ENCODE data around the gene NME4. TPM values are rescaled to one million over a fixed set of nuclear protein-coding genes. Genes with fewer than 3 reads are reported as not detected.
"Not testable (repeated sequence)": the region's sequence is repeated elsewhere in the genome, so short reads cannot be mapped to it uniquely, and the experiment has no call there.

The NME4 gene
- total RNA-seq, 2 experiments from 2014 or later, result 15.6 to 17.3 TPM

- Mint-ChIP-seq H3K36me3 (peaks cover 2% of the 10 kb centered on the region), H3K4me3 (peak overlapping the region; percentile 77), H3K4me1 (peaks cover 18% of the 10 kb centered on the region), H3K27ac (peak overlapping the region; percentile 67), H3K9me3 (no peaks in the 10 kb centered on the region), H3K27me3 (no peaks in the 10 kb centered on the region)
- no peak for DNase-seq
These were observed 16.8 kb upstream of the NME4 start for GRCh38 chr16:379961-380761.

GRCh38 chr16:380762-381011, 16.3 kb upstream of the NME4 start:
- H3K27me3 Mint-ChIP-seq, result no peaks in the 10 kb centered on the region
- H3K4me3 Mint-ChIP-seq, result peak overlapping the region; percentile 77
- no peaks in the 10 kb centered on the region for H3K9me3 Mint-ChIP-seq
- no peak overlapping the region for H3K27ac Mint-ChIP-seq
- no peak for DNase-seq
- peaks cover 2% of the 10 kb centered on the region for H3K36me3 Mint-ChIP-seq
- peaks cover 18% of the 10 kb centered on the region for H3K4me1 Mint-ChIP-seq

GRCh38 chr16:381012-381788, 15.8 kb upstream of the NME4 start:
- Mint-ChIP-seq H3K27ac (no peak overlapping the region), H3K9me3 (no peaks in the 10 kb centered on the region), H3K27me3 (no peaks in the 10 kb centered on the region), H3K4me1 (peaks cover 19% of the 10 kb centered on the region), H3K4me3 (peak overlapping the region; percentile 77), H3K36me3 (peaks cover 2% of the 10 kb centered on the region)
- DNase-seq, result no peak

DNA sequence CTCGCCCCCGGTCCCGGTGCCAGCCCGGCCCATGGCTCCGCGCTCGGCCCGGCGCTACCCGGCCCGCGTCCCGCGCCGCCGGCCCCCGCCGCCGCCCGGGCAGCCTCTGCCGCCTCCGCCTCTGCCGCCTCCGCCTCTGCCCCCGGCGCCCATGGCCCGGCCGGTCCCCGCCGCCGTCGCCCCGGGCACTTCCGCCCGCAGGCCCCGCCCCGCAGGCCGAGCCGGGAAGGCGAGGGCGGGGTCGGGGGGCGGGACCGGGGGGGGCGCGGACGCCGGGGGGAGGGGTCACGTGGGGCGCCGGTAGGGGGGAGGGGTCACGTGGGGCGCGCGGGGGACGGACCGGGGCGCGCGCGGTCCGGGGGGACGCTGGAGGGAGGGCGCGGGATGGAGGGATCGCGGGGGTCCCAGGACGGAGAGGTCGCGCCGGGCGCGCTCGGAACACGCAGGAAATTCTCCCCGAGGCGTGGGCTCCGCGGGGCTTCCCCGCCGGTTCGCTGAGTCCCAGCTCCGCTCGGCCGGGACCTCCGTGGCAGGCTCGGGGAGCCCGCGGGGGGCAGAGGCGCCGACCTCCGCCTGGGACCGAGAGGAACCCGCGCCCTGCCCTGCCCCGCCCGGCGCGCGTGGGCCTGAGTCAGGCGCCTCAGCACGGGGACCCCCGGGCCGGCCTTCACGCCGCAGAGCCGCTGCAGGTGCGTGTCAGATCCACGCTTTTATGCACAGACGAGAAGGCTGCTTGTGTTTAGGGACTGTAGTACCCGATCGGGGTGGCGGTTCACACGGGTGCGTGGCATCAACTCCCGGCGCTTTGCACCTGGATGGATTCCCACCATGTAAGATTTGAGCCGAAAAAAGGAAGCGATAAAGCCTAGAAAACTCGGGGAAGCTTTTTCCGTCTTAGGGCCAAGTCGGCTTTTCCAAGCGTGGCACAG, 14.9 kb upstream of the NME4 start, which contains the start of gene PGAP6:
PGAP6 (minus strand) TSS at position 190 of the 929 bp plus-strand sequence; CDS start at position 33, 157 bp downstream.
- peaks cover under 1% of the 10 kb centered on the region for H3K36me3 Mint-ChIP-seq
- peaks cover 20% of the 10 kb centered on the region for H3K4me1 Mint-ChIP-seq
- H3K4me3 Mint-ChIP-seq, result peak within 1 kb of the TSS; percentile 80
- peak; percentile 77 for DNase-seq
- H3K9me3 Mint-ChIP-seq, result no peaks in the 10 kb centered on the region
- H3K27ac Mint-ChIP-seq, result no peak within 1 kb of the TSS
- H3K27me3 Mint-ChIP-seq, result no peaks in the 10 kb centered on the region

DNA sequence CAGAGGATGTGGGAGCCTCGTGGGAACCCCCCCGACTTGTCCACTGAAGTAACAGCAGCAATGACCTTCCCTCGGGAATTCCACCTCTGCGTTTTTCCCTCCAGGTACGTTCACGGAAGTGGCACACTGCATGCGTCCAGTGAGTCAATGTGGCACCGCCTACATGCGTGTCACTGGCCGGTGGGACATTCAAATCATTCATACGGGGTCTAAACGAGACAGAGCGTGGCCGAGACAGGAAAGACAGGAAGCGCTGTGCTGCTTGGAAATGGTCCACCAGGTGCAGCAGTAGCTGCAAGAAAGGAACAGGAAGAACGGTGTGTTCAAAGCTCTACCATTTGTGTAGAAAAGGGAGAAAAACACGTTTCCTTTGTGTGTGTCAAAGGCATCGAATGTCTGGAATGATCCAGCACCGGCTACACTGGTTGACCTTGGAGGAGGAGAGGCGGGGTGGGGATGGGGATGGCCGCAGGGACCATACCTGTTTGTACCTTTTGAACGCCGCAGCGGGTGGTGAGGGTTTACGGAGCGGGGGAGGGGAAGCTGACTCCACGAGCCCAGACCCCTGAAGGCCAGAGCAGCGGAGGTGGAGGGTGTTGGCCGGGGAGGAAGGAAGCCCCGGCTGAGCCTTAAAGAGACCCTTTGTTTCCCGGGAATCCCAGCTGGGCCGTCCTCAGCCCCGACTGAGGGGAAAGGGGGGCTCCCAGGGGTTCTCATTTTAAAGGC, 13.5 kb upstream of the NME4 start:
- H3K9me3 Mint-ChIP-seq, result no peaks in the 10 kb centered on the region
- H3K36me3 Mint-ChIP-seq, result no peaks in the 10 kb centered on the region
- H3K27ac Mint-ChIP-seq, result peak overlapping the region; percentile 68
- peak; percentile 68 for DNase-seq
- H3K27me3 Mint-ChIP-seq, result no peaks in the 10 kb centered on the region
- H3K4me3 Mint-ChIP-seq, result peak overlapping the region; percentile 80
- H3K4me1 Mint-ChIP-seq, result peaks cover 20% of the 10 kb centered on the region

DNA sequence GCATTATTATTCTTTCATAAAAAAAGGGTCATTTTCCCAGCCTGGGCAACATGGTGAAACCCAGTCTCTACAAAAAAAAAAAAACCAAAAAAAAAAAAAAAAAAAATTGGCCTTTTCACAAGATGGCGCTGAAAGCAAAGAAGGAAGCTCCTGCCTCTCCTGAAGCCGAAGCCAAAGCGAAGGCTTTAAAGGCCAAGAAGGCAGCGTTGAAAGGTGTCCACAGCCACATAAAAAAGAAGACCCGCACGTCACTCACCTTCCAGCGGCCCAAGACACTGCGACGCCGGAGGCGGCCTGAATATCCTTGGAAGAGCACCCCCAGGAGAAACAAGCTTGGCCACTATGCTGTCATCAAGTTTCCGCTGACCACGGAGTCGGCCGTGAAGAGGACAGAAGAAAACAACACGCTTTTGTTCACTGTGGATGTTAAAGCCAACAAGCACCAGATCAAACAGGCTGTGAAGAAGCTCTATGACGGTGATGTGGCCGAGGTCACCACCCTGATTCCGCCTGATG, 10.3 kb upstream of the NME4 start:
- H3K4me1 Mint-ChIP-seq, result peaks cover 15% of the 10 kb centered on the region
- H3K9me3 Mint-ChIP-seq, result peaks cover under 1% of the 10 kb centered on the region
- H3K27ac Mint-ChIP-seq, result no peak overlapping the region
- H3K36me3 Mint-ChIP-seq, result no peaks in the 10 kb centered on the region
- no peaks in the 10 kb centered on the region for H3K27me3 Mint-ChIP-seq
- H3K4me3 Mint-ChIP-seq, result no peak overlapping the region
- DNase-seq, result no peak

DNA sequence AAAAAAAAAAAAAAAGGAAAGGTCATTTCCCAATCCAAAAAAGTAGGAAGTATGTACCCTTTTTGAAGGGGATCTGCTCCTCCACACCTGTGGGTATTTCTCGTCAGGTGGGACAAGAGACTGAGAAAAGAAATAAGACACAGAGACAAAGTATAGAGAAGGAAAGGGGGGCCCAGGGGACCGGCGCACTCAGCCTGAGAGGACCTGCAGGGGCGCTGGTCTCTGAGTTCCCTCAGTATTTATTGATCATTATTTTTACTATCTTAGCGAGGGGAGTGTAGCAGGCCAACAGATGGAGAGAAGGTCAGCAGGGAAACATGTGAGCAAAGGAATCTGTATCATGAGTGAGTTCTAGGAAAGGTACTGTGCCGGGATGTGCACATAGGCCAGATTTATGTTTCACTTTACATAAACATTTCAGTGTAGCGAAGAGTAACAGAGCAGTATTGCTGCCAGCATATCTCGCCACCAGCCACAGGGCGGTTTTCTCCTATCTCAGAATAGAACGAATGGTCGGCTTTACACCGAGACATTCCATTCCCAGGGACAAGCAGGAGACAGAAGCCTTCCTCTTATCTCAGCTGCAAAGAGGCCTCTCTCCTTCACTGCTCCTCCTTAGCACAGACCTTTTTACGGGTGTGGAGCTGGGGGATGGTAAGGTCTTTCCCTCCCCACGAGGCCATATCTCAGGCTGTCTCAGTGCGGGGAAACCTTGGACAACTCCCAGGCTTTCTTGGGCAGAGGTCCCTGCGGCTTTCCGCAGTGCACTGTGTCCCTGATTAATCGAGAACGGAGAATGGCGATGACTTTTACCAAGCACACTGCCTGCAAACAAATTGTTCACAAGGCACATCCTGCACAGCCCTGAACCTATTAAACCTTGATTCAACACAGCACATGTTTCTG, 9.0 kb upstream of the NME4 start:
- not testable (repeated sequence) for H3K36me3 Mint-ChIP-seq, H3K27ac Mint-ChIP-seq, H3K9me3 Mint-ChIP-seq, DNase-seq, H3K27me3 Mint-ChIP-seq, H3K4me3 Mint-ChIP-seq
- H3K4me1 Mint-ChIP-seq, result peaks cover 19% of the 10 kb centered on the region

- no peak for DNase-seq
- Mint-ChIP-seq H3K27me3 (no peaks in the 10 kb centered on the region), H3K9me3 (peaks cover 8% of the 10 kb centered on the region), H3K4me3 (no peak overlapping the region), H3K36me3 (peaks cover 3% of the 10 kb centered on the region), H3K4me1 (peaks cover 12% of the 10 kb centered on the region), H3K27ac (no peak overlapping the region)
These were observed 7.6 kb upstream of the NME4 start for GRCh38 chr16:389352-389751.

DNA sequence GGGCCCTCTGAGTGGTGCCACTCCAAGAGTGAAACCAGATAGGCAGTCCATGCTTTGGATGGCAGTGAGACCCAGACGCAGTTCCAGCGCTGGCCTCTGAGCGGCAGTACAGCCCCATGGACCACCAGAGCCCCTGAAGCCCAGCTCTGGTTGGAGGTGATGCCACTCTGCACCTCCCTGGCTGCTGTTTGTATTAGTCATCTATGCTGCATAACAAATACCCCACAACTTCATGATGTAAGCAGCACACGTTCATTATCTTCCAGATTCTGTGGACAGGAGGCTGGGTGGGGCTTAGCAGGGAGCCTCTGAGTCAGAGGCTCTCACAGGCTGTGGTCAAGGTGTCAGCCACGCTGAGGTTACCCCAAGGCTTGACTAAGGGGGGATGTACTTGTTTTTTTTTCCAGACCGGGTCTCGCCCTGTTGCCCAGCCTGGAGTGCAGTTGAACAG, 5.1 kb upstream of the NME4 start:
- peaks cover 8% of the 10 kb centered on the region for H3K27me3 Mint-ChIP-seq
- H3K4me3 Mint-ChIP-seq, result peak overlapping the region; percentile 54
- peaks cover 13% of the 10 kb centered on the region for H3K4me1 Mint-ChIP-seq

DNA sequence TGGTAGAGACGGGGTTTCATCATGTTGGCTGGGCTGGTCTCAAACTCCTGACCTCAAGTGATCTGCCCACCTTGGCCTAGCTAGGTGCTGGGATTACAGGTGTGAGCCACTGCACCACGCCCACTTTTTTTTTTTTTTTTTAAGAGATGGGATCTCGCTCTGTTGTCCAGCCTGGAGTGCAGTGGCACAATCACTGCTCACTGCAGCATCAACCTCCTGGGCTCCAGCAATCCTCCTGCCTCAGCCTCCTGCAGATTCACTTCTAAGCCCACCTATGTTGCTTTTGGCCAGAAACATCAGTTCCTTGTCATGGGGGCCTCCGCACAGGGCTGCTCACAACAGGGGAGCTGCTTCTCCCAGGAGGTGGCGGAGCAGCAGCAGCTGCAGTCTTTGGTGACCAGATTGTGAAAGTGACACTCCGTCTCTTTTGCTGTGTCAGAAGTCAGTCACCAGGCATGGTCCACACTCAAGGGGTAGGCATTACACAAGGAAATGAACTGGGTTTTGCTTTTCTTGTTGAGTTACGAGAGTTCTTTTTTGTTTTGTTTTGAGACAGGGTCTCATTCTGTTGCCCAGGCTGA, 4.5 kb upstream of the NME4 start:
- peak overlapping the region; percentile 76 for H3K27ac Mint-ChIP-seq
- no peak for DNase-seq
- H3K27me3 Mint-ChIP-seq, result peaks cover 8% of the 10 kb centered on the region
- H3K4me1 Mint-ChIP-seq, result peaks cover 13% of the 10 kb centered on the region
- peaks cover 3% of the 10 kb centered on the region for H3K36me3 Mint-ChIP-seq
- H3K4me3 Mint-ChIP-seq, result peak overlapping the region; percentile 54
- peaks cover 8% of the 10 kb centered on the region for H3K9me3 Mint-ChIP-seq

More for the DNA sequence above, 5.1 kb upstream of the NME4 start:
- Mint-ChIP-seq H3K36me3 (peaks cover 3% of the 10 kb centered on the region), H3K9me3 (peaks cover 8% of the 10 kb centered on the region), H3K27ac (peak overlapping the region; percentile 76)
- peak; percentile 89 for DNase-seq

GRCh38 chr16:396199-396598, 800 bp upstream of the NME4 start:
- DNase-seq, result no peak
- Mint-ChIP-seq H3K4me3 (no peak overlapping the region), H3K27ac (no peak overlapping the region), H3K36me3 (peaks cover 3% of the 10 kb centered on the region), H3K4me1 (peaks cover 20% of the 10 kb centered on the region), H3K27me3 (peaks cover 8% of the 10 kb centered on the region), H3K9me3 (peaks cover 8% of the 10 kb centered on the region)

GRCh38 chr16:396605-397004, 394 bp upstream of the NME4 start:
- Mint-ChIP-seq H3K4me3 (peak overlapping the region; percentile 81), H3K4me1 (peaks cover 19% of the 10 kb centered on the region), H3K9me3 (peaks cover 8% of the 10 kb centered on the region), H3K27ac (no peak overlapping the region), H3K27me3 (peaks cover 8% of the 10 kb centered on the region), H3K36me3 (peaks cover 3% of the 10 kb centered on the region)
- no peak for DNase-seq

DNA sequence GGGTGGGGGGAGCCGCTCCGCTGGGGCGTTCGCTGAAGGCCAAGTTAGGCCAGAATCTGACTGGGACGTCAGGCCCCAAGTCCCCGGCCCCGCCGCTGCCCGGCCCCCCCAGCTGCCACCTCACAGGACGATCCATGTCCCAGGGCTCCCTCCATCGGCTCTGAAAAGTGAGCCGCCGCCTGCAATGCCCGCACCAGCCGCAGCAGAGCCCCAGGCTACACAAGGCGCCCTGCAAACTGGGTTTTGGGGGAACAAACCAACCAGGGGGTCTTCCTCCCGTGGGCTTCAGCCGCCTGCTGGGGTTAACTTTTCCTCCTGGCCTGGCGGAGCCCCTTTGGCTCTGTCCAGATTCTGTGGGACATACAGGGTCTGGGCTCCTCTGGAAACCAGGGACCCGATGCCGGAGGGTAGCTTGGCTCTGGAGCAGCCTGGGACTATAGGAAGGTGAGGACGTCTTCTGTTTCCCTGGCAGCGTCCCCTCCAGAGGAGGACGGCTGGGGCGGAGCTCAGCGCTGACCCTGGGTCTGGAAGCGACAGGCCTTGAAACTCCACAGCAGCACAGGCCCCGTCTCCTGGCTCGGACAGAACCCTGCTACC, 835 bp downstream of the NME4 start:
- Mint-ChIP-seq H3K27me3 (peaks cover 8% of the 10 kb centered on the region), H3K9me3 (no peaks in the 10 kb centered on the region), H3K4me1 (peaks cover 9% of the 10 kb centered on the region), H3K4me3 (peak overlapping the region; percentile 59), H3K27ac (no peak overlapping the region), H3K36me3 (no peaks in the 10 kb centered on the region)
- DNase-seq, result peak; percentile 35

All from activated naive CD8-positive, alpha-beta T cell treated with anti-CD3 and anti-CD28 coated beads for 36 hours (primary cell).